Measurements from ENCODE around the gene MYO18B.

The MYO18B gene

GRCh38 chr22:25712661-25713400 lies 29.2 kb upstream of the MYO18B start:
- DNase-seq = no peak

- DNase-seq = no peak
Observed at GRCh38 chr22:25714070-25714469, 27.9 kb upstream of the MYO18B start.

DNA sequence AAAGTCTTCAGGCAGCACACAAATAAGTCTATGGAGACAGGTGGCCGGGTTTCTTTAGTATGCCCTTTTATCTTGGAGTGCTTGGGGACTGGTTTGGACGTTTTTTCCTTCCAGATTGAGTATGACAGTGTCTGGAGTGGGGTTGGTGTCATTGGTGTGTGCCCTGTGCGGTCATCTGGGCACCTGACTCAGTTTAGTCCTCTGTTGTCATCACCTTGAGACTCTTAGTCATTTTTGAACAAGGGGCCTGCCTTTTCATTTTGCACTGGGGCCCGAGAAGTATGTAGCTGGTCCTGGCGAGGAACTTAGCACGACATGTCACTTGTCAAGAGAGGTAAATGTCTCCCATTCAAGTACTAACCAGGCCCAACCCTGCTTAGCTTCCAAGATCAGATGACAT lies 27.2 kb upstream of the MYO18B start:
- DNase-seq = no peak

GRCh38 chr22:25716637-25717036 lies 25.4 kb upstream of the MYO18B start:
- DNase-seq = no peak

DNA sequence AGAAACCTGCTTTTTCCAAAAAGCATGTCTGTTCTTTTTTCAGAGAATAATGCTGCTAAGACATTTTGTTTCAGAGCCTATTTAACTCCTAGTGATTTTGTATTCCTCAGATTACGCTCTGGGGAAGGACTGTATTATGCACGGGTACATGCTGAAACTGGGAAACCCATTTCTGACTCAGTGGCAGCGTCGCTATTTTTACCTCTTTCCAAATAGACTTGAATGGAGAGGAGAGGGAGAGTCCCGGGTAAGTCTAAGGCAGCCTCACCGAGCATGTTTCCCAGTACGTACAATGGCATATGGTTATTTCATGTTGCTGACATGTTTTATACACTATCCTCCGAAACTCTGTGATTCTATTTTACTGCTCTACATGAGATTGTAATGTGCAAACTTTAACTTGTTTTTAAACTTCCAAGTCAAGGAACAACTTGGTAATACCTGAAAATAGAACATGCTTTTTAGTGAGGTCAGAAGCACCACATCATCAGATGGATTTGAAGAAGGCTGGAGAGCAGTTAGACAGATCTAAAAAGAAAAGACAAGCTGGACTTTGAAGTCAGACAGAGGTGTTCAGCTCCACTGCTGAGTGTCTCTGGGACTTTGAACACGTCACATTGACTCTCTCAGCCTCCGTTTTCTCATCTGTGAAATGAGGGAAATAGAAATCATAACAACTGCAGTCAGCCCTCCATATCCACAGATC lies 23.7 kb upstream of the MYO18B start:
- DNase-seq = no peak

DNA sequence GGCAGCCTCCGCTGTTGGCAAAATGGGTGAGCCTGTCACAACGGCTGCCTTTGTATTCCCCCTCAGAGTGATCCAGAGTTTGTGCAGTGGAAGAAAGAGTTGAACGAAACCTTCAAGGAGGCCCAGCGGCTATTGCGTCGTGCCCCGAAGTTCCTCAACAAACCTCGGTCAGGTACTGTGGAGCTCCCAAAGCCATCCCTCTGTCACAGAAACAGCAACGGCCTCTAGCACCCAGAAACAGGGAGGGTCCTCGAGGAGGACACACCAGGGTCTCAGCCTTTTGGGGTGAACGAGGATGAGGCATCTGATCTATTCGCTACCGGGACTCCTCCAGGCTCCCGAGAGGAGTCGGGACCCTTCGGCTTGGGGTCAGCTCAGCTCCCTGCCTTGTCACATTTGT lies 19.8 kb upstream of the MYO18B start:
- DNase-seq = no peak

DNA sequence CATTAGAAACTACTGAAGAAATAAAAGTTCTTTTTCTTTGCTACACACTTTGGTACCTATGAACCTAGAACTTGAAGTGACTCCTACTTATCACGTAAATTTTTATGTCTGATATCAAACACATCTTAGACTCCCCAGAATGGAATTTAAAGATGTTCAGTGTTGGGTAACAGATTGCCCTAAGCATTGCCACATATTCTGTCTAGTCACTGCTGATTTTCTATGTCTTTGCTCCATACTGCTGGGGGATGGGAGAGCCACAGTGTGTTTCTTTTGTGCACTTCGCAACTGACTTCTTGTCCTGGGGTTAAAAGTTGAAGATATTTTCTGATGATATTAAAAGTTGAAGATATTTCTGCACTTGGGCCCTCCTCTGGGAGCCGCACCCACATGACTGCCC lies 19.4 kb upstream of the MYO18B start:
- no peak for DNase-seq

DNA sequence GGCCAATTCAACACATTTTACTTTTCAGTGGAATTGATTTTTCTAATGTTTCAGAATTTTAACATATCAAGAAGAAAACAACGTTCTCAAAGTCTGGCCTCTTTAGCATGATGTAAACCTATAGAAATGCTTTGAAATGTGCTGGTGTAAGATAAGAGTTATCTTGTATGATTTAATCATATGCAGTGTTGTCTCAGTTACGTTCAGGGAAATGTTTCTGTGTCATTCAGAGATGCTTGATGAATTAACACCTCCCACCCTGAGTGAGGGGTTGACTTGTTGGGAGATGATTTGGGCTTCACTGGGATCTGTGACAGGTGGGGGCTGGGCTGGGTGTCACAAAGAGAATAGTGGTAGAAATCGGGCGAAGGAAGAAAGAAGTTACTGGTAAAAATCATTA lies 15.7 kb upstream of the MYO18B start:
- no peak for DNase-seq

DNA sequence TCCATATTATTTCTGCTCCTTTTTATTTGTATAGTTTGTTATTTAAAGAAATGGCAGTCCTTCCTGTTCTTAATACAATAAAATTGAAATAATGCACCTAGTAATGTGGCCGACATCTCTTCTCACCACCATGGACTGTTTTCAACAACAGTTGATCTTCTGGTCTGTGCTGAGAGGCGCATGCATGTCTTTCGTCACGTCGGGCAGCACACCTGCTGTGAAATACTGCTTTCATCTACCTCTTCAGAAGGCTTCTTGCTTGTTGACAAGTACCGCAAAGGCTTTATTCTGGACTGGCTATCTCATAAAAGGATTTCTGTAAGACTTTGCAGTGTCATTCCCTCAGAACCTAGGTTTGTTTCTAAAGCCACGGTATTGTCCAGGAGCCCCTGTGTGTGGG lies 13.9 kb upstream of the MYO18B start:
- DNase-seq = no peak

DNA sequence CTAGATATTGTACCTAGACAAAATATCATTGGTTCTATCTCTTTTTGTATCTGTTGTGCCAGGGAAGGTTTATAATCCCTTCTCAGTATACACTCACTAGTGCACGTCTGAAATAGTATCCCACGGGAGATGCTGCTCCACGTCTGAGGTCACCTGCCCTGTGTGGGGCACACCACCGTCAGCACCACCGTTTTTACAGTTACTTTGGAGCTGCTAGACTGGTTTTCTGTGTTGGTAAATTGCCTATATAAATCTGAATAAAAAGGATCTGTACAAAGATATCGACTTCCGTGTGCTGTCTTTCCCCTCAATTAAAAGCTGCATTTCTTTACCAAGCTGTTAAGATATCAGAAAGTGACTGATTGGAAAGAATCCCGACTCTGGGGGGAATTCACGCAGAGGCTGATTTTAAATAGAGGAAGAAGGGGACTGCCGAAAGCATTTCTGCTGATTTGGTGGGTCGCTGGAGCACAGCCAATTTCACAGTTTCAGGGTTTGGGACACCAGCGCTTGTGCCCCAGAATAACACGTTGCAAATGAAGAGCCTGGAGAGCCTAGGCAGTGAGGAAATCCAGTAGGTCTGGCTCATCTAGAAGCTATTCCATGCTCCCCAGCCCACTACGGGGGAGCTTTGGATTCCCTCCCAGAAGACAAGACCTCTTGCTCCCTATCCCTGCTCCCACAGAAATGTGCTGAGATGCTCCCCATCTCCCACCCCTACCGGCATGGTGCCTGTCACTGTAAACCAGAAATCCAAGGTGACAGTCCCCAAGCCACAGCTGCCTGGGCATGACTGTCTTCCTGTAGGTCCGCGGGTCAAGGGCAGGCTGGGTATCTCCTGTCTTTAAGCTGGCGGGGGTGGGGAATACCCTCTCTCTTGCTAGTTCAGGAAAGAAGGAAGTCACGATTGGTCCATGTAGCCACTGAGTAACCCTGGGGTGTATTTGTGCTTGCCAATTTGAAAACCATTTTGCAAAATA lies 12.7 kb upstream of the MYO18B start:
- DNase-seq = no peak

- DNase-seq = no peak
Observed at GRCh38 chr22:25735650-25736049, 6.3 kb upstream of the MYO18B start.

DNA sequence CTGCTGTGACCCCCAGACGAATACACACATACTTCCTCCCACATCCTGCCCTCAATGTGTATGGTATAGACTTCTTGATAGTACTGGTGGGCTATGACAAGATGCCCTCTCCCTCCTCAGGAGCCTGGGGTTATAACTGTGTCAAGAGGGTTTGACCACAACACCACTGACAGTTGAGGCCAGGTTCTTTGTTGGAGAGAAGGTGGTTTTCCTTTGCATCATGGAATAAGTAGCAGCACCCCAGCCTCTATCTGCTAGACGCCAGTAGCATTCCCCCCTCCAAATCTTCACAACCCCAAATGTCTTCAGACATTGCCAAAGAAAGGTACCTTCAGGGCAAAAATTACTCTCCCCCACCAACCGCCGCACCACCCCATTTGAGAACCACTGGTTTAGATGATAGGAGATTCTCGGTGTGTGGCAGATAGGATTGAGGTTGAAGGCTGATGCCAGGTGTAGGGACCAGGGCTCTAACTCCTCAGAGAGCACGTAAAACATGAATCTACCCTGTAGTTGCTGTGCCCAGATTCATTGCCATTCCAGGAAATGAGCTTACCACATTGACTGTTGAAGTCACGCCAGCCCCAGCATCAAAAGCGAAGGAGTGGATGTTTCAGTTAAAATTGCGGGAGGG lies 5.5 kb upstream of the MYO18B start:
- peak; percentile 1 for DNase-seq

- no peak for DNase-seq
Observed at GRCh38 chr22:25739659-25740344, 2.2 kb upstream of the MYO18B start.

DNA sequence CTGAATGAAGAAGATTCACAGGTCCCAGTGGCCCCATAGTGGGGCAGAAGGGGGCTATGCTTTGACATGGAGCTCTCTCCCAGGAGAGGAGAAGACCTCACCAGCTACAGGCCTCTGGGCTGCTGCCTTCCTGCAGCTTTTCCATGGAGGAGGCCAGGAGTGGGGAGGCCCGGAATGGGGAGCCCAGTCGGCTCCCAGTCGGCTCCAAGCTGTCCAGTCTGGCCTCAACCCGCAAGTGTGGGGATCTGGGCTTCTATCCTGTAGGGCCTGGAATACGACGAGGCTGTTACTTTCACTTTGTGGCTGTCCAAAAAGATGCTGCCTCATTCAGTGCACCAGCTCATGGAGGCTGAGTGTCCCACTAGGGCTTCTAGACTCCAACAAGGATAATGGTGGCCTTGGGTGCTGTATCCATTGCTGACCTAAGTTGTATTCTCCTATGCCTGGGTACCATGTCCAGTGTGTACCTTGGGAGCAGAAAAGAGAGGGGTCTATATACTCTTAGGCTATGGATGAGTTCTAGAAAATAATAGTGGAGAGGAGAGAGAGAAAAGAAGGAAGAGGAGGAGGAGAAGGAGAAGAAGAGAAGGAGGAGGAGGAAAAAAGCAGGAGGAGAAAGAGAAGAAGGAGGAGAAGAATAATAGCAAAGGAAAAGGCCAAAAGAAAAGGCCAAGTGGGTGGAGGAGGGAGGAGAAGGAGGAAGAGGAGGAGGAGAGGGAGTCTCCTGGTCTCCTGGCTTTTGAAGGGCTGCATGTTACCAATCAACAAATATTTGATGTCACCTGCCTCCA lies 1.1 kb downstream of the MYO18B start:
- no peak for DNase-seq

DNA sequence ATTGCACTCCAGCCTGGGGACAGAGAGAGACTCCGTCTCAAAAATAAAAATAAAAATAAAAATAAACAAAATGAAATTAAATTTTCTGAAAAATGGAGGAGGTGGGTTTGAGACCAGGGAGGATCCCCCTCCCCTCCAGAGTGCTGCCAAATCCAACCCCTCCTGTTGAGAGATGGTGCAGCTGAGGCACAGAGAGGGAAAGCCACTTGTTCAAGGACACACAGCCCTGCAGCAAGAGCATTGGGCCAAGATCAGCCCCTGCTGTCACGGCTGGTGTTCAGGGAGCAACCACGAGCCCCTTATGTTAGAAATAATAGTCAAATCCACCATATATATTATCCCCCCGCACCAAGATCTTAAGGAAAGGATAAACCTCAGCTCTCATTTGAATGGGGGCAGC lies 2.7 kb downstream of the MYO18B start:
- no peak for DNase-seq

DNA sequence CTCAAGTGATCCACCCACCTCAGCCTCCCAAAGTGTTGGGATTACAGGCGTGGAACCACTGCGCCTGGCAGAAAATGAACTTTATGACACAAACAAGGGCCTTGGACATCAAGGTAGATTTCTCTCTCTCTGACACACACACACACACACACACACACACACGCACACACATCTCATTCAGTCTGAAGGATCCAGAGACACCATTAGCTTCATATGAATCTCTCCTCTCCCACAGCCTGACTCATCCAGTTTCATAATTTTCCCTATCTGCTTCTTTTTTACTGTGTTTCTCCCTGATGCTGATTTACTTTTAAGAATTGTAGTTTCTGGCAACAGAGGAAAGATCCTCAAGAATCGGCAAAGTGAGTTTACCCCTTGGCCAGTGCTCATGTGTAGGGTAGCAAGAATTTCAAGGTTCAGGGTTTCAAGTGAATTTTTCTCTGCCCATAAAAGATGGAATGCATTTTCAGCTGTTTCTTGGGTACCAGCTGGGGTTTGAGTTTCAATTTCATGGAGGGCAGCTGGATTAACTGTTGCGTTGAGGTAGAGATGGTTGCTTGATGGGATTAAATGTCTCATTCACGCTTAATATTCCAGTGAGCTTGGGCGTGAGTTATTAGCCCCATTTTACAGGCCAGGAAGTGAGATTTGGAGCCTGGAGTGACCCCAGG lies 3.5 kb downstream of the MYO18B start:
- no peak for DNase-seq

DNA sequence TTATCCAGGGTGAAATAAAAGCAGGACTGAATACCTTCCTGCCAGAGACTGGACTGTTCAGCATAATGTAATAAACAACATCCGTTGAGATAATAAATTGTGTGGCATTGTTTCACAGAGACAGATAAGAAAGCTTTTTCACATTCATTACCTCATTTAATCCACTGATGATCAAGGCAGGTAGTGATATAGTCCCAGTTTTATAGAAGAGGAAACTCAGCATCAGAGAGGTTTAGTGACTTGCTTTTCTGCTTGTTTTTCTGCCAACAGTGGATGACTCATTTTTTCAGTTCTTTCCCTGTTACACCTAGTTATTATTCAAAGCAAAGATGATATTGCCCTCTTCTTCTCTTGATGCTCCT lies 4.0 kb downstream of the MYO18B start:
- DNase-seq = no peak

DNA sequence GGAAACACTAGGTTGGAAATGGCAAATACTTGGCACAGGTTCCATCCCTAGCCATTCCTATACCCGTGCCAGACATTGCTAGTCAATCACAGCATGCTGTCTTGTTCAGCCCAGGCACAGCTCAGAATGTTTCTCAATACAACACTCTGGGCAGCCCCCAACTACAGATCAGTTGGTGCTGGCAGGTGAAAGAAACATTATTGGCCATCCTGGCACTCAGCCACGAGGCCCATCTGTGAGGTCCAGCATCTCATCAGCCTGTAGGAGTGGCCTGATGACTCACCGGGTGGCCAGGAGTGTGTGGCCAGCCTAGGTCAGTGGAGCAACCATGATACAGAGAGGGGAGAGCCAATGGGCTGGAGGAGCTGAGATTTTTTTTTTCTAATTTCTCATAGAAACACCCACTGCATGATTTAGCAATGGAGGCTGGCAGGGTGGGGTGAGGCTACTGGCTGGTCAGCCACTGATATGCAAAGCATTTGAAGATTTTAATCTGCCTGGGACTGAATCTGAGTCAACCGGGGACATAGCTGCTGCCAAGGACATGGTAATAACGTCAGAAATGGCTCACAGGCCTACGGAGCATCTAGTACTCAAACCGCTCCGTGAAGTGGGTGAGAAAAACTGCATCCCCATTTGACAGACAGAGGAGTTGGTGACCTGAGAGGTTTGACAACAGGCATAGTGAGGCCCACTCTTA lies 5.4 kb downstream of the MYO18B start:
- no peak for DNase-seq

- no peak for DNase-seq
Observed at GRCh38 chr22:25748140-25748539, 6.2 kb downstream of the MYO18B start.

DNA sequence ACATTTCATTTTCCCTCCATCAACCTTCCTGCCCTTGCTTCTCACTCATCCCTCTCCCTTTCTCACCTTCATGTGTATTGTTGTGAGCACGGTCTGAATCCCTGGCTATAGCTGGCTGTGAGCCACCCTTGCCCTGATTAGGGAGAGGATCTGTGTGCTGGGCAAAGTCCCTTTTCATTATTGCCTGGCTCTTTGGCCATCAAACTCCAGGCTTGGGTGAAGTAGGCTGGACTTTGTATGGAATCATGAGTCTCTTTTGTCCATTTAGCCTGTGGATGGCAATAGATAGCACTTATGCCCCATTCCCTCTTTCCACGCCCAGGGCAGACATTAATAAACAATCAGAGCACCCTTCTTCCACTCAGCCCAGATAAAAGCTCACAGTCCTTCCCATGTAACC lies 6.7 kb downstream of the MYO18B start:
- DNase-seq = no peak
